Measurements from ENCODE around the gene LRRC49. TPM values are rescaled to one million over a fixed set of nuclear protein-coding genes. Genes with fewer than 3 reads are reported as not detected.
"Not testable (repeated sequence)": the region's sequence is repeated elsewhere in the genome, so short reads cannot be mapped to it uniquely, and the experiment has no call there.

Gene LRRC49
- total RNA-seq, 2 donors from 2014 or later: 1.2 to 1.6 TPM

DNA sequence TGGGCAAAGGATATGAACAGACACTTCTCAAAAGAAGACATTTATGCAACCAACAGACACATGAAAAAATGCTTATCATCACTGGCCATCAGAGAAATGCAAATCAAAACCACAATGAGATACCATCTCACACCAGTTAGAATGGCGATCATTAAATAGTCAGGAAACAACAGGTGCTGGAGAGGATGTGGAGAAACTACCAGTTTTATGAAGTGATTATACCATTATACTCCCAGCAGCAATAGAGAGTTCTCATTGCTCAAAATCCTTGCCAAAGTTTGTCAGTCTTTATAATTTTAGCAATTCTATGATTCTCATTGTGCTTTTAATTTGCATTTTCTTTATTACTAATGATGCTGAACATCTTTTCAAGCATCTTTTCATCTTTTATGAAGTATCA is 34.3 kb downstream of the LRRC49 start:
- not testable (repeated sequence) for H3K4me3 Mint-ChIP-seq; H3K27ac Mint-ChIP-seq; H3K9me3 Mint-ChIP-seq; H3K36me3 Mint-ChIP-seq (ENCODE audit: low read depth); ATAC-seq (replicated peaks); H3K4me1 Mint-ChIP-seq
- H3K27me3 Mint-ChIP-seq: peaks cover 28% of the 10 kb centered on the region

DNA sequence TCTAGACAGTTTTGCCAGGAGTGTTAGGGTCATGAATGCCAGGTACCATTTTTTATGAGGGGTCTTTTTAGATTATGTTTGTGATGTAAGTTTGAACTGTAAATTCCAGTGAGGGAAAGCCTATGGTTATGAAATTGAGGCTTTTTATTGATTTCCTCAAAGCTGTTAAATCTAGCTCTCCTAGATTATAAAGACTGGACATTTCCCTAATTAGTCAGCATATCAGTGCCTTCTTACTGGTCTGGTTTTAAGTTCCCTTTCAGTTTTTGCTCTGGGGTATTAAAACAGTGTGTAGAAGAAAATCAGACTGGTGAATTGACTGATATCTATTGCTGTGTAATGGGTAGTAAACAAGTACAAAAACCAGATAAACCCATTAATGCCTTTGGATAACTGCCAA is 39.2 kb downstream of the LRRC49 start:
- Mint-ChIP-seq H3K27me3 (peaks cover 15% of the 10 kb centered on the region), H3K36me3 (ENCODE audit: low read depth) (no peaks in the 10 kb centered on the region), H3K4me1 (no peaks in the 10 kb centered on the region), H3K4me3 (no peak overlapping the region), H3K9me3 (peaks cover 4% of the 10 kb centered on the region), H3K27ac (no peak overlapping the region)
- no peak for ATAC-seq (replicated peaks)

DNA sequence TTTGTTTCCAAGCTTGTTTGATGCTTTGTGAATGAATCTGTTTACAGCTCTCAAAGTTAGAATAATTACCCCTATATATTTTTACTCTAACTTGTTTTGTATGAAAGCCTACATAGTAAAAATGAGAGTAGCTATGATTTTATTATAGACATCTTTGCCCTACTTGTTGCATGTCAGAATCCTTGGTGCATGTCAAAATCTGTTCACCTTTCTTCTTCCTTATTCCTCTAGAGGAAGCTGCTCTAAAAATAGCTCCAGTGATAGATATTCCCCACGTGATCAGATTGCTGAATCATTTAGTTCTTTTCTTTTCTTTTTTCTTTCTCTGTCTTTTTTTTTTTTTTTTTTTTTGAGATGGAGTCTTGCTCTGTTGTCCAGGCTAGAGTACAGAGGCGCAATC is 39.8 kb downstream of the LRRC49 start:
- ATAC-seq (replicated peaks): no peak
- Mint-ChIP-seq H3K36me3 (ENCODE audit: low read depth) (no peaks in the 10 kb centered on the region), H3K27me3 (peaks cover 15% of the 10 kb centered on the region), H3K27ac (no peak overlapping the region), H3K9me3 (peaks cover 4% of the 10 kb centered on the region), H3K4me1 (no peaks in the 10 kb centered on the region), H3K4me3 (no peak overlapping the region)

DNA sequence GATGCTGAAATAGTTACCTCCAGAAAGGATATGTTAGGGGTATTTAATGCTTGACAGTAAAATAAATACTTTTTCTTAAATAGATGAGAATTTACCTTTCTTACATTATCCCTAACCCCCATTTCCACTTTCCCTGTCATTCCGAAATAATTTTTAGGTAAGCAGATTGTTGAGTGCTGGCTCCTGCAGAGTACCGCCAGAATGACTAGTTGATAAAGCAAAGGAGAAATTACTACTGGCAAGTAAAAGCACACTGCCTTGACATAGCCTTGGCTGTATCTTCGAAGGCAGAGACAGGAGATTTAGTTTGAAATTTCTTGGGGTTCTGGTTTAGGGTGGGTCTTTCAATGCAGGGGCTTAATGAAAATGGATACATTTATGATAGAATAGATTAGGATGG is 40.8 kb downstream of the LRRC49 start:
- no peak for ATAC-seq (replicated peaks)
- Mint-ChIP-seq H3K36me3 (ENCODE audit: low read depth) (no peaks in the 10 kb centered on the region), H3K4me3 (no peak overlapping the region), H3K27me3 (peaks cover 15% of the 10 kb centered on the region), H3K9me3 (peaks cover 4% of the 10 kb centered on the region), H3K4me1 (no peaks in the 10 kb centered on the region), H3K27ac (no peak overlapping the region)

DNA sequence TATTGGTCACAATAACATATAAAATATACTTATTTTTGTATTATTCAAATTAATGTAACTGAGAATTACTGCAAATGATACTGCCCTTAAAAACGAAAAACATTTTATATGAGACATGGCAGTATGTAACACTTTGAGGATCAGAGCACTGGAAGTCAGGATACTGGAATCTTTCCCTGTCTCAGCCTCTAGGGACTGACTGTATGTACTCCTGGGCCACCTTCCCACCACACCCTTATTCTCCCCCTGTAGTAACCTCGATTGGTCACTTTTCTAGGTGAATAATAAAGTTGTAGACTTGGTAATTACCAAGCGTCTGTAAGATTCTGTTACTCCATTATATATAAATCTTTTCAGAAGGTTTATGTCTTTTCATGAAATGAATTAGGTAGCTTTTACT is 43.0 kb downstream of the LRRC49 start:
- no peaks in the 10 kb centered on the region for H3K9me3 Mint-ChIP-seq
- no peak overlapping the region for H3K4me3 Mint-ChIP-seq

DNA sequence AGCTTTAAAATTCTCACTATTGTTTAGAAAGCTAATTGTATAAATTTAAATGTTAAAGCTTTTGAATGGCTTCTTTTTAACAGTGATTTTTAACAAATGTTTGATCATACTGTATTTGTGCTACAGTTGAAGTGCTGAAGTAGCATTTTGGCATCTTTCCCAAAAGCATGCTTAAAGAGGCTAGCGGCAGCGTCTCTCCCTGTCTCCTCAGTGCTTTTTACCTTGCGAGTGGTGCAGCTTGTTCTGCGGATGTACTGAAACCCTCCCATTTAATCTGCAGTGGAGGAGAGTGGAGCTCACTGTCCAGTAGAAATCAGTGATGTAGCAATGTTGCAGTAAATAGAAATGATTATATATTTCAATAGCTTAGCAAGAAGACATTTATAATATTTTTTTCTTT is 43.7 kb downstream of the LRRC49 start:
- H3K4me1 Mint-ChIP-seq: no peaks in the 10 kb centered on the region
- peaks cover 3% of the 10 kb centered on the region for H3K27me3 Mint-ChIP-seq
- H3K9me3 Mint-ChIP-seq: no peaks in the 10 kb centered on the region
- H3K27ac Mint-ChIP-seq: no peak overlapping the region
- H3K4me3 Mint-ChIP-seq: no peak overlapping the region
- no peaks in the 10 kb centered on the region for H3K36me3 Mint-ChIP-seq (ENCODE audit: low read depth)
- ATAC-seq (replicated peaks): no peak

More for the DNA sequence above, 43.0 kb downstream of the LRRC49 start:
- H3K27ac Mint-ChIP-seq: no peak overlapping the region
- no peaks in the 10 kb centered on the region for H3K4me1 Mint-ChIP-seq
- H3K36me3 Mint-ChIP-seq (ENCODE audit: low read depth): no peaks in the 10 kb centered on the region
- H3K27me3 Mint-ChIP-seq: peaks cover 8% of the 10 kb centered on the region
- no peak for ATAC-seq (replicated peaks)

DNA sequence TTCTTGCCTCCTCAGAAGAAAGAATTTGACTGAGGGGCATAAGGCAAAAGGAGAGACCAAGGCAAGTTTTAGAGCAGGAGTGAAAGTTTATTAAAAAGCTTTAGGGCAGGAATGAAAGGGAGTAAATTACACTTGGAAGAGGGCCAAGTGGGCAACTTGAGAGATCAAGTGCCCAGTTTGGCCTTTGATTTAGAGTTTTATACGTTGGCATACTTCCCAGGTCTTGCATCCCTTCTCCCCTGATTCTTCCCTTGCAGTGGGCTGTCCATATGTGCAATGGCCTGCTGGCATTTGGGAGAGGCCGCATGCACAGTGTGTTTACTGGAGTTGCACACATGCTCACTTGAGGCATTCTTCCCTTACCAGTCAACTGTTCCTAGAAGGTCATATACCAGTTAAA is 50.7 kb downstream of the LRRC49 start:
- ATAC-seq (replicated peaks); H3K27ac Mint-ChIP-seq; H3K9me3 Mint-ChIP-seq; H3K36me3 Mint-ChIP-seq (ENCODE audit: low read depth); H3K27me3 Mint-ChIP-seq; H3K4me1 Mint-ChIP-seq; H3K4me3 Mint-ChIP-seq: not testable (repeated sequence)

DNA sequence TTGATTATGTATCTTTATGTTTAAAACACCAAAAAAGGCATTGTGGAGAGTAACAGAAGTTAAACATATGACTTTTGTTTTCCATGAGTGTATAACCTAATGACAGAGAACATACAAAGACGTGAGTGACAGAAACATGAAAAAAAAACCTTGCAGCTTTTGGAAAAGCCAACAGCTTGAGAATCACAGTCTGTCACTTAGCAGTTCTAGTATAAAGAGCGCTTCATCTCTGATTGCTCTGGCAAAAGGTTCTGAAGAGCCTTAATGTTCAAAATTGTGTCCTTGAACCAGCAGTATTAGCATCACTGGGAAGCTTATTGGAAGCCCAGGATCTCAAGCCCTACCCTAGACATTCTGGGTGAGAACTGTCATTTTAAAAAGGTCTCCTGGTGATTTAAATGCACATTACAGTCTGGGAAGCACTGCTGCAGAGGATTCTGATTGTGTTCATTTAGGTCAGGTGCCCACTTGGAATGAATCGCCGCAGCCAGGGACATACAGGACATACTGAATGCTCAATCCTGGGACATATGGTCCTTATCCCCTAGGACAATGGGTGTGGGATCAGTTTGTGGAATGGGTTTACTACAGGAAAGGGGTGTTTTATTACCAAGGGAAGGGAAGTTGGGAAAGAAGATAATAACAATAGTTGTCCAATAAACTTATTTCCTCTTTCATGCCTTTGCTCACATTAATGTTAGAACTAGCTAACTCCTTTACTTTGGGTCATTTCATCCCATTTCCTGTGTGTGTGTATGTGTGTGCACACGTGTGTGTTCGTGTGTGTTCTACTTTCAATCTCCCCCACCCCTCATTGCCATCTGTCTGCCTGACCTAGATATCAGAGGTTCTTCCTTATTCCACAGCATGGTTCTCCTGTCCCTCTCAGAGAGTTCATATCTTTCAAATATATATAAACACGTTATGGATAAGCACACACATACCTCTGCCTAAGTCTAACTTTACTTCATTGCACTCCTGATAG is 55.0 kb downstream of the LRRC49 start:
- Mint-ChIP-seq H3K36me3 (ENCODE audit: low read depth) (no peaks in the 10 kb centered on the region), H3K27me3 (peaks cover 4% of the 10 kb centered on the region), H3K9me3 (peaks cover 6% of the 10 kb centered on the region), H3K27ac (no peak overlapping the region), H3K4me3 (no peak overlapping the region), H3K4me1 (no peaks in the 10 kb centered on the region)
- no peak for ATAC-seq (replicated peaks)

DNA sequence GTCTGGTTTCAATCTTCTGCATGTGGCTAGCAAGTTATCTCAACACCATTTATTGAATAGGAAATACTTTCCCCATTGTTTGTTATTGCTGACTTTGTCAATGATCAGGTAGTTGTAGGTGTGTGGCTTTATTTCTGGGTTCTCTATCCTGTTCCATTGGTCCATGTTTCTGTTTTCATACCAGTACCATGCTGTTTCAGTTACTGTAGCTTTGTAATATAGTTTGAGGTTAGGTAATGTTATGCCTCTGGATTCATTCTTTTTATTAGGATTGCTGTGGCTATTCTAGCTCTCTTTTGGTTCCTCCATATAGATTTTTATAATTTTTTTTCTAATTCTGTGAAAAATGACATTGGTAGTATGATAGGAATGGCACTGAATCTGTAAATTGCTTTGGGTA is 58.3 kb downstream of the LRRC49 start:
- Mint-ChIP-seq H3K36me3 (ENCODE audit: low read depth) (no peaks in the 10 kb centered on the region), H3K27me3 (peaks cover 11% of the 10 kb centered on the region), H3K4me1 (no peaks in the 10 kb centered on the region), H3K4me3 (no peak overlapping the region), H3K9me3 (peaks cover 6% of the 10 kb centered on the region), H3K27ac (no peak overlapping the region)
- no peak for ATAC-seq (replicated peaks)

DNA sequence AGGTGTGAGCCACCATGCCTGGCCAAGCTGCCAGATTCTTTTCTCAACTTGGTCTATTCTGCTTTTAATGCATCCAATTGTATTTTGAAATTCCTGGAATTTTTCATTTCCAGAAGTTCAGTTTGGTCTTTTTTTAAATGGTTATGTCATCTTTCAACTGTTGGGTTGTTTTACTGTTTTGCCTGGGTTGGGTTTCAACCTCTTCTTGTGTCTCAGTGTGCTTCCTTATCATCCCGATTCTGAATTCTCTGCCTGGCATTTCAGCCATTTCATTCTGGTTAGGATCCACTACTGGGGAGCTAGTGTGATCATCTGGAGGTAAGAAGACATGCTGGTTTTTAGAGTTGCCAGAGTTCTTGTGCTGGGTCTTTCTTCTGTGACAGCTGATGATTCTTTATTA is 61.5 kb downstream of the LRRC49 start:
- H3K4me3 Mint-ChIP-seq: no peak overlapping the region
- no peaks in the 10 kb centered on the region for H3K36me3 Mint-ChIP-seq (ENCODE audit: low read depth)
- H3K4me1 Mint-ChIP-seq: no peaks in the 10 kb centered on the region
- no peak for ATAC-seq (replicated peaks)
- H3K9me3 Mint-ChIP-seq: peaks cover 6% of the 10 kb centered on the region
- H3K27ac Mint-ChIP-seq: no peak overlapping the region
- peaks cover 18% of the 10 kb centered on the region for H3K27me3 Mint-ChIP-seq

DNA sequence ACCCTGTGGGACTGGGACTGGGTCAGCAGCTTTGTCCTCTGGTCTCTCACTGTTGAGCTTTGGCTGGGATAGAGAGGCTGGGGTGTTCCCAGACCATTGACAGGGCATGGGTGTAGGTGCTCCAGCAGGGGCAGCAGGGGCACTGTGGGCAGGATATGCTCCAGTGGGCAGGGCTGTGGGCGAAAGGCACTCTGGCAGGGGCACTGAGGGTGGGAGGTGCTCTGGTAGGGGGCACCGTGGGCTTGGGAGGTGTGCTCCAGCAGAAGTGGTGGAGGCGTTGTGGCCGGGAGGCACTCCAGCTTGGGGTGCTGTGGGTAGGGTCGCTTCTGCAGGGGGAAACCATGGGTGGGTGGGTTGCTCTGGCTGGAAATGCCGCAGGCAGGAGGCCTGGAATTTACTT is 62.1 kb downstream of the LRRC49 start:
- Mint-ChIP-seq H3K9me3 (peaks cover 6% of the 10 kb centered on the region), H3K4me1 (no peaks in the 10 kb centered on the region), H3K27me3 (peaks cover 18% of the 10 kb centered on the region), H3K36me3 (ENCODE audit: low read depth) (no peaks in the 10 kb centered on the region), H3K27ac (no peak overlapping the region), H3K4me3 (no peak overlapping the region)
- ATAC-seq (replicated peaks): no peak

DNA sequence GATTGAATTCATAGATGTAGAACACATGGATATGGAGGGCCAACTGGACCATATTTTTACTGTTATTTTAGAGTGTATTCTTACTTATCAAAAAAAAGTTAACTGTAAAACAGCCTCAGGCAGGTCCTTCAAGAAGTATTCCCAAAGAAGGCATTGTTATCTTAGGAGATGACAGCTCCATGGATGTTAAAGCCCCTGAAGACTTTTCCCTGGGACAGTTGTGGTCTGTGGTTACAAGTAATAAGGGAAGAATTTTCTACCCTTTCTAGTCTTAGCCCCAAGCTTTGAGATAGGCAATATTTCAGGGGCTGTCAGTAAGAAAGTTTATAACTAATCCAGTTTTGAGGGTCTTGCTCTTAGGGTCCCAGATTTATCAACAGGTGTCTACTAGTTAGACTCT is 62.5 kb downstream of the LRRC49 start:
- peaks cover 18% of the 10 kb centered on the region for H3K27me3 Mint-ChIP-seq
- H3K4me3 Mint-ChIP-seq: no peak overlapping the region
- H3K27ac Mint-ChIP-seq: no peak overlapping the region
- ATAC-seq (replicated peaks): no peak
- H3K36me3 Mint-ChIP-seq (ENCODE audit: low read depth): no peaks in the 10 kb centered on the region
- peaks cover 6% of the 10 kb centered on the region for H3K9me3 Mint-ChIP-seq
- no peaks in the 10 kb centered on the region for H3K4me1 Mint-ChIP-seq

DNA sequence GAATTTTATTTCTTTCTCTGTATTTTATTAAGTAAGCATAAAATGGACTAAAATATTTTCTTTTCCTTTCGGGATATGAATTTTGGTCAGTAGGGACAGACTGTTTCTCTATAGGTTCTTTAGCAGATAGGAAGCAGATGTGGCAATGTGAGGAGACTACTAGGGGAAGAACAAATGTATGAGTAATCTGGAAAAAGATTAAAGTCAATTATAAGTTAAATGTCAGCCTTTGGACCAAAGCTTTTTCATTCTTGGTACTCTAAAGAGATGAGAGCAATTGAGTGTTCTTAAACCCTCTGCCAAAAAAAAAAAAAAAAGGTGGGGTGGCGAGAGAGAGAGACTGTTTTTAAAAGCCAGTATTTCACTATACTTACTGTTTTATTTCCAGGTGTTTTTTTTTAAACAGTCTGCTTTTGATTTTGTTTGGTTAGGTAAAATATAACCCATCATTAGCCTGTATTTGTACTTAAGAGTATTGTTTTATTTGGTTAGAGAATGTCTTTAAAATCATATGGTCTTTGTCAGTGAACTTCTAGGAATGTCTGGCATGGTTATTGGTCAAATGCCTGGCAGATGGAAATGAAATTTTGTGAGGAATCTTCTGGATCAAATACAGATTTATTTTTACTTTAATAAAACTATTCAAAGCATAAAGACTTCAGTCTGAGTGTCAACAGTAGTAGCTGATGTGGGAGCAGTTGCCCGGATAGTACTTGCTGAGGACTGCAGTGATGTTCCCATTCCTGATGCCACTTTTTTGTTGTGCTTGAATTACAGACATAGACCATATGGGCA is 63.8 kb downstream of the LRRC49 start:
- Mint-ChIP-seq H3K4me3 (no peak overlapping the region), H3K27ac (no peak overlapping the region), H3K36me3 (ENCODE audit: low read depth) (no peaks in the 10 kb centered on the region), H3K9me3 (peaks cover 4% of the 10 kb centered on the region), H3K27me3 (peaks cover 18% of the 10 kb centered on the region), H3K4me1 (no peaks in the 10 kb centered on the region)
- no peak for ATAC-seq (replicated peaks)

DNA sequence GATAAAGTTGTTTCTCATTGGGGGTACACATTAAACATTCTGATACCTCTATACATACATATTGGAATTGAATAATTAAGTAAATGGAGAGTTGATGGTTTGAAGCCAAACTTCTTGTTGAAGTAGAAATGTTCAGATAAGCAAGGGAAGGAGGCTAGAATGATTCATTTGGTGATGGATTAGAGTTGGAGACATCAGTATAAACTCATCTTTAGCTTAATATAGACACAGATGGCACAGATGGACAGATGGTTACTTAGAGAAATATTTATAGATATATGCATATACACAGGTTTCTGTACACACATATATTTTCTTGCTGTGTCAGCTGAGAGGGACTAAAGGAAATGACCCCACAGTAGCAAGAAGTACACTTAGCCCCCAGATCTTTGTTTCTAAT is 69.5 kb downstream of the LRRC49 start:
- Mint-ChIP-seq H3K36me3 (ENCODE audit: low read depth) (no peaks in the 10 kb centered on the region), H3K27ac (no peak overlapping the region), H3K27me3 (peaks cover 7% of the 10 kb centered on the region), H3K4me1 (no peaks in the 10 kb centered on the region), H3K4me3 (no peak overlapping the region), H3K9me3 (no peaks in the 10 kb centered on the region)
- ATAC-seq (replicated peaks): no peak

DNA sequence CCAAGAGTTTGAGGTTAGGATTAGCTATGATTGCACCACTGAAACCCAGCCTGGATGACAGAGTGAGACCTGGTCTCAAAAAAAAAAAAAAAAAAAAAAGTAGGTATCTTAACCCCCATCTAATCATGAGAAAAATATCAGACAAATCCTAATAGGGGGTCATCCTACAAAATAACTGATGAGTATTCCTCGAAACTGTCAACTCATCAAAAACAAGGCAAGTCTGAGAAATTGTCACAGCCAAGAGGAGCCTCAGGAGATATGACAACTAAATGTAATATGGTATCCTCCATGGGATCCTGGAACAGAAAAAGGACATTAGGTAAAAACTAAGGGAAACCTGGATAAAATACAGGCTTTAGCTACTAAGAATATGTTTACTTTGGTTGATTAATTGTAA is 70.6 kb downstream of the LRRC49 start:
- no peak for ATAC-seq (replicated peaks)
- no peak overlapping the region for H3K4me3 Mint-ChIP-seq

More for the DNA sequence above, 70.6 kb downstream of the LRRC49 start:
- H3K36me3 Mint-ChIP-seq (ENCODE audit: low read depth): no peaks in the 10 kb centered on the region
- H3K9me3 Mint-ChIP-seq: no peaks in the 10 kb centered on the region
- H3K27ac Mint-ChIP-seq: no peak overlapping the region
- H3K4me1 Mint-ChIP-seq: no peaks in the 10 kb centered on the region
- peaks cover 3% of the 10 kb centered on the region for H3K27me3 Mint-ChIP-seq
